HepG2 (cell line): Measurements from ENCODE around the gene L3MBTL4. TPM values are rescaled to one million over a fixed set of nuclear protein-coding genes. Genes with fewer than 3 reads are reported as not detected.

Experiments
- AHDC1 ChIP-seq: sonication (generic); formaldehyde crosslinking; IDR thresholded peaks from 2 replicates; pipeline ENCODE4 v1.5.1; 2020; ENCODE audit warnings: mild to moderate bottlenecking, missing genetic modification reagents, borderline replicate concordance
- ERF ChIP-seq: IDR thresholded peaks from 2 replicates; pipeline ENCODE4 v1.6.1; 2018; ENCODE audit warnings: missing biosample characterization, missing genetic modification reagents
- HMG20A ChIP-seq: IDR thresholded peaks from 2 replicates; pipeline ENCODE4 v1.6.1; 2016; ENCODE audit warnings: borderline replicate concordance
- IKZF5 ChIP-seq: IDR thresholded peaks from 2 replicates; pipeline ENCODE4 v1.6.1; 2018; ENCODE audit warnings: missing genetic modification reagents, mild to moderate bottlenecking, missing compliant biosample characterization
- KDM1A ChIP-seq: IDR thresholded peaks from 2 replicates; pipeline ENCODE4 v1.6.1; 2016; ENCODE audit warnings: missing compliant biosample characterization
- KDM6A ChIP-seq: IDR thresholded peaks from 2 replicates; pipeline ENCODE4 v1.6.1; 2016; ENCODE audit warnings: low read depth
- KIAA2018 ChIP-seq: sonication (generic); formaldehyde crosslinking; IDR thresholded peaks from 2 replicates; pipeline ENCODE4 v1.5.0; 2020; ENCODE audit warnings: mild to moderate bottlenecking, missing genetic modification reagents, borderline replicate concordance
- MZF1 ChIP-seq: sonication (generic); formaldehyde crosslinking; IDR thresholded peaks from 2 replicates; pipeline ENCODE4 v1.8.1; 2023; ENCODE audit warnings: mild to moderate bottlenecking, missing genetic modification reagents, borderline replicate concordance
- ZFP41 ChIP-seq: sonication (generic); formaldehyde crosslinking; IDR thresholded peaks from 2 replicates; pipeline ENCODE4 v1.4.0; 2020; ENCODE audit warnings: mild to moderate bottlenecking, missing genetic modification reagents, borderline replicate concordance
- ZNF83 ChIP-seq: sonication (generic); formaldehyde crosslinking; IDR thresholded peaks from 2 replicates; pipeline ENCODE4 v1.4.0; 2020; ENCODE audit warnings: missing genetic modification reagents, mild to moderate bottlenecking, borderline replicate concordance
- polyA plus RNA-seq, 8 experiments: library from polyadenylated mRNA; depleted of rRNA in 3 of 8; stranded (reverse) in 7 of 8; unstranded in 1 of 8; fragments of >200 nt; fragmentation: Illumina TruSeq in 4 of 8; extraction: Trizol in 4 of 8; gene quantifications; 2 replicates each; pipeline versions ENCODE4 v1.2.1 to v1.2.3, GENCODE V29; 2011 to 2016; ENCODE audit warnings: low read depth in 4 of 8, missing spikeins in 1 of 8, mixed read lengths in 1 of 8; ENCODE audit not compliant: insufficient read depth in 1 of 8
- total RNA-seq, 5 experiments: library from RNA; depleted of rRNA; stranded (reverse); fragments of >200 nt; fragmentation: Illumina TruSeq; extraction: Trizol; gene quantifications; 2 replicates each; pipeline ENCODE4 v1.2.3, GENCODE V29; 2016; ENCODE audit warnings: low read depth in 1 of 5
- TF ChIP-seq, protein P1 (sequence below): sonication (generic); formaldehyde crosslinking; IDR thresholded peaks from 2 replicates; pipeline ENCODE4 v1.4.0; 2020; ENCODE audit warnings: missing genetic modification reagents, mild to moderate bottlenecking, borderline replicate concordance

The L3MBTL4 gene
- total and polyA plus RNA-seq, 2 of the 13 experiments (the other 11 are each of a cell fraction or from before 2014, with no cell fraction given), result 10.8 to 13.3 TPM

GRCh38 chr18:6333981-6334380 lies 80.7 kb downstream of the L3MBTL4 start (continued):
- TF ChIP-seq IKZF5 (no peak), ZFP41 (no peak), AHDC1 (CRISPR knock-in tag) (no peak), HMG20A (CRISPR knock-in tag) (peak; percentile 12; the same call in 1 of the 2 replicates), KDM6A (CRISPR knock-in tag) (no peak), KDM1A (CRISPR knock-in tag) (0 out of 2 replicates have a peak, but pooled peaks have one; percentile 35), ZNF83 (CRISPR knock-in tag) (no peak), MZF1 (CRISPR knock-in tag) (no peak), KIAA2018 (no peak), ERF (CRISPR knock-in tag) (no peak)
- TF ChIP-seq, protein P1, sequence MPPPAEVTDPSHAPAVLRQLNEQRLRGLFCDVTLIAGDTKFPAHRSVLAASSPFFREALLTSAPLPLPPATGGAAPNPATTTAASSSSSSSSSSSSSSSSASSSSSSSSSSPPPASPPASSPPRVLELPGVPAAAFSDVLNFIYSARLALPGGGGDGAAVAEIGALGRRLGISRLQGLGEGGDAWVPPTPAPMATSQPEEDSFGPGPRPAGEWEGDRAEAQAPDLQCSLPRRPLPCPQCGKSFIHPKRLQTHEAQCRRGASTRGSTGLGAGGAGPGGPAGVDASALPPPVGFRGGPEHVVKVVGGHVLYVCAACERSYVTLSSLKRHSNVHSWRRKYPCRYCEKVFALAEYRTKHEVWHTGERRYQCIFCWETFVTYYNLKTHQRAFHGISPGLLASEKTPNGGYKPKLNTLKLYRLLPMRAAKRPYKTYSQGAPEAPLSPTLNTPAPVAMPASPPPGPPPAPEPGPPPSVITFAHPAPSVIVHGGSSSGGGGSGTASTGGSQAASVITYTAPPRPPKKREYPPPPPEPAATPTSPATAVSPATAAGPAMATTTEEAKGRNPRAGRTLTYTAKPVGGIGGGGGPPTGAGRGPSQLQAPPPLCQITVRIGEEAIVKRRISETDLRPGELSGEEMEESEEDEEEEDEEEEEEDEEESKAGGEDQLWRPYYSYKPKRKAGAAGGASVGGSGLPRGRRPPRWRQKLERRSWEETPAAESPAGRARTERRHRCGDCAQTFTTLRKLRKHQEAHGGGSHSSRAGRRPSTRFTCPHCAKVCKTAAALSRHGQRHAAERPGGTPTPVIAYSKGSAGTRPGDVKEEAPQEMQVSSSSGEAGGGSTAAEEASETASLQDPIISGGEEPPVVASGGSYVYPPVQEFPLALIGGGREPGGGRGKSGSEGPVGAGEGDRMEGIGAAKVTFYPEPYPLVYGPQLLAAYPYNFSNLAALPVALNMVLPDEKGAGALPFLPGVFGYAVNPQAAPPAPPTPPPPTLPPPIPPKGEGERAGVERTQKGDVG (CRISPR knock-in tag), result no peak
